Subcutaneous abdominal adipose tissue (tissue), 5 donors: ENCODE data around the gene PLD4.

Source experiments
- H3K27ac ChIP-seq: one replicate; pipeline ENCODE4 v1.7.0; 2013; ENCODE audit warnings: low read depth, mild to moderate bottlenecking, inconsistent platforms, low read length, moderate library complexity
- H3K27me3 ChIP-seq, 5 donors: one replicate each; pipeline ENCODE4 v1.7.0; 2013; ENCODE audit warnings: low read length in 5 of 5, inconsistent platforms in 1 of 5; ENCODE audit not compliant: control insufficient read depth in 5 of 5, insufficient read depth in 4 of 5
- H3K36me3 ChIP-seq, 5 donors: one replicate each; pipeline ENCODE4 v1.7.0; 2013; ENCODE audit warnings: low read length in 5 of 5; ENCODE audit not compliant: control insufficient read depth in 5 of 5, insufficient read depth in 5 of 5
- H3K4me1 ChIP-seq, 5 donors: one replicate each; pipeline ENCODE4 v1.7.0; 2013; ENCODE audit warnings: low read length in 5 of 5, mild to moderate bottlenecking in 3 of 5, moderate library complexity in 1 of 5; ENCODE audit not compliant: control insufficient read depth in 5 of 5, insufficient read depth in 5 of 5
- H3K4me3 ChIP-seq, 5 donors: one replicate each; pipeline ENCODE4 v1.7.0; 2013; ENCODE audit warnings: low read length in 5 of 5, low read depth in 1 of 5
- H3K9ac ChIP-seq, 5 donors: one replicate each; pipeline ENCODE4 v1.7.0; 2013; ENCODE audit warnings: low read length in 5 of 5, mild to moderate bottlenecking in 4 of 5, moderate library complexity in 3 of 5
- H3K9me3 ChIP-seq, 5 donors: one replicate each; pipeline ENCODE4 v1.7.0; 2013; ENCODE audit warnings: low read length in 5 of 5; ENCODE audit not compliant: control insufficient read depth in 5 of 5
- donor health status: healthy.
- donor health status: healthy.
- donor health status: healthy.
- donor health status: healthy.
- donor health status: healthy.

PLD4 gene

DNA sequence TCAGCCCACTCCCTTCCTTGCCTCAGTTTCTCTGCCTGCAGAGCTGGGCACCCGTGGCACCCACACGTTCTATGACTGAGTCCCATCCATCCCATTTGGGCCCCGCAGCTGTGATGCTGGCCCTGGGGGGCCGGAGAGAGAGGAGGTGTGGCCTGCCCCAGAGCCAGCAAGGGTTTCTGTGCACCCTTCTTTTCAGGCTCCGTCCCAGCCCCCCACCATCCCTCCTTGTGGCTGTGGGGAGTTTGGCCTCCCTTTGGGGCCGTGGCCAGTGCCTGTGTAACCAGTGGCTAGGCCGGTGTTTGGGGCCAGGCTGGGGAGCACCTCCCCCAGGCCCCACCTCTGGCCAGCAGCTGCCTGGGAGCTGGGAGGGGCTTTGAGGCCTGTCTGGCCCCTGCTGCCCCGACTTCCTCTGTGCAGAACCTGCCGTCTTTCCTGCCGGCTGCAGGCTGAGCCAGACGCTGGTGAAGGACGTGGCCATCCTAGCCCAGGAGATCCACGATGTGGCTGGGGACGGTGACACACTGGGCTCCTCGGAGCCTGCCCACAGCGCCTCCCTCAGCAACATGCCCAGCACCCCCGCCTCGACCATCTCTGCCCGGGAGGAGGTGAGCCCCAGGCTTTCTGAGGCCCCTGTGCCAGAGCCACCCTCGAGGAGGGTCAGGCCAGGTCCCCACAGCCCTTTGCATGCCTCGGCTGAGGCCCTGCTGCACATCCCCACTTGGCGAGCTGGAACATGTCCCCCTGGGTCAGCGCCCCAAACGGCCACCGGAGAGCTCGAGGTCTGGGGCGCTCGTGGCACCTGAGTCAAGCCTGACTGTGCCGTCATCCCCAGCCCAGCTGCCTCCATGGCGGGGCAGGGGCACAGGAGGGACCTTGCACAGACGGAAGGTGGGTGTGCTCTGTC lies 31.9 kb upstream of the PLD4 start:
- H3K9me3 ChIP-seq = no peaks in the 10 kb centered on the region
- peaks cover 2 to 18% (median 15%) of the 10 kb centered on the region in 5 donors for H3K4me1 ChIP-seq
- H3K9ac ChIP-seq = no peak overlapping the region
- H3K27ac ChIP-seq = no peak overlapping the region
- peaks cover 0 to 26% (median 18%) of the 10 kb centered on the region in 5 donors for H3K36me3 ChIP-seq
- no peak overlapping the region for H3K4me3 ChIP-seq
- H3K27me3 ChIP-seq = no peaks in the 10 kb centered on the region

DNA sequence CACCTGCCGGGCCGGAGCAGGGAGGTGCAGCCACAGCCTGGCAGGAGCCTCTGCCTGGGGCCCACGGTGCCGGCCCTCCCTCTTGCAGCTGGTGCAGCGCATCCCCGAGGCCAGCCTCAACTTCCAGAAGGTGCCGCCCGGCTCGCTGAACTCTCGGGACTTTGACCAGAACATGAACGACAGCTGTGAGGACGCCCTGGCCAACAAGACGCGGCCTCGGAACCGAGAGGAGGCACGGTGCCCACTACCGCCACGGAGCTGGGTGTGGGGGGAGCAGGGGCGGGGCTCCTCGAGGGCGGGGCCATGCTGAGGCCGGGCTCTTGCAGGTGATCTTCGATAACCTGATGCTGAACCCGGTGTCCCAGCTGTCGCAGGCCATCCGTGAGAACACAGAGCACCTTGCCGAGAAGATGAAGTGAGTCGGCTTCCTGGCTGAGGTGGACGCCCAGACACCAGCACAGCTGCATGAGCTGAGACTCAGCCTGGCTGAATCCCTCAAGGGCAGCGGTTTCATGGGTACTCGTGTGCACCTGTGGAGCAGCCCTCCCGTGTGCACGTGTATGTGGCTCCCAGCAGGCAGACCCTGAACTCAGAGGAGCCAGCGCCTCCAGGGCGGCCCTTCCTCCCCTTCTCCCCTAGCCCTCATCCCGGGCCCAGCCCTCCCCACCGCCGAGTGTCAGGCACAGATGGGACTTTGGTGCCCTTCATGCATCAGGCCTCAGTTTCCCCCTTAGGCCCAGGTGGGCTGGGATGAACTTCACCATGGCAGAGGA lies 31.1 kb upstream of the PLD4 start:
- Histone ChIP-seq H3K9ac (no peak overlapping the region), H3K4me3 (no peak overlapping the region)

DNA sequence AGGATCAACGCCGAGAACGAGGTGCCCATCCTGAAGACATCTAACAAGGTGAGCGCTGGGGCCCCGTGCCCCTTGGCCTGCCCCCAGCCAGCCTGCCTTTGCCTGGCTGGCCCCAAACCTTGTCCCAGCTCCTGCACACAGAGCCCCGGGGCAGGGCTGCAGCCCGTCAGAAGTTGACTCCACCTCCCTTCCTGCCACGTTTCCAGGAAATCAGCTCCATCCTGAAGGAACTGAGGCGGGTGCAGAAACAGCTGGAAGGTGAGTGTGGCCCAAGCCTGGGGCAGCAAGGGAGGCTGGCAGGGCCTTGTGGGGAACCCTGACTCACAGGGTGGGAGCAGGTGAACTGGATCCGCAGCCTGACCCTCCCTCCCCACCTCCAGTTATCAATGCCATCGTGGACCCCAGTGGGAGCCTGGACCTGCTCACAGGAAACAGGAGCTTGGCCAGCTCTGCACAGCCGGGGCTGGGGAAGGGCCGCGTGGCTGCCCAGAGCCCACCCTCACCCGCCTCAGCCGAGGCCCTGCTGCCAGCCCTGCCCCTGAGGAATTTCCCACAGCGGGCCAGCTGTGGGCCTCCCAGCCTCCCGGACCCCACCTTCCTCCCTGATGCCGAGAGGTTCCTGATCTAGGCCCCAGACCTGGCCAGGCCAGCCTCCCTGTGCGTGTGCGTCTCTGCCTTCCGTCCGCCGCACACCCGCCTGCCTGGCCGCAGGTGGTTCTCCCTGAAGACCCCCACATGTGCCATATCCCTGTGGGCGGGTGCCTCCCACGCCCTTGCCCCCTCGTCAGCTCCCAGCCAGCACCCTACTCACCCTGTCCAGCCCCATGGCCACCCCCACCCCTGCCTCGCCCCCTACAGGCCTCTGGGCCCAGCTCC lies 30.1 kb upstream of the PLD4 start:
- Histone ChIP-seq H3K9me3 (no peaks in the 10 kb centered on the region), H3K4me3 (no peak overlapping the region), H3K27ac (no peak overlapping the region), H3K4me1 (peaks cover 8 to 29% (median 23%) of the 10 kb centered on the region in 5 donors), H3K27me3 (no peaks in the 10 kb centered on the region), H3K36me3 (peaks cover 0 to 11% (median 5%) of the 10 kb centered on the region in 5 donors), H3K9ac (no peak overlapping the region)

More for the DNA sequence above, 31.1 kb upstream of the PLD4 start:
- Histone ChIP-seq H3K27ac (no peak overlapping the region), H3K27me3 (no peaks in the 10 kb centered on the region), H3K4me1 (peaks cover 3 to 22% (median 16%) of the 10 kb centered on the region in 5 donors), H3K9me3 (no peaks in the 10 kb centered on the region), H3K36me3 (peaks cover 0 to 20% (median 10%) of the 10 kb centered on the region in 5 donors)

DNA sequence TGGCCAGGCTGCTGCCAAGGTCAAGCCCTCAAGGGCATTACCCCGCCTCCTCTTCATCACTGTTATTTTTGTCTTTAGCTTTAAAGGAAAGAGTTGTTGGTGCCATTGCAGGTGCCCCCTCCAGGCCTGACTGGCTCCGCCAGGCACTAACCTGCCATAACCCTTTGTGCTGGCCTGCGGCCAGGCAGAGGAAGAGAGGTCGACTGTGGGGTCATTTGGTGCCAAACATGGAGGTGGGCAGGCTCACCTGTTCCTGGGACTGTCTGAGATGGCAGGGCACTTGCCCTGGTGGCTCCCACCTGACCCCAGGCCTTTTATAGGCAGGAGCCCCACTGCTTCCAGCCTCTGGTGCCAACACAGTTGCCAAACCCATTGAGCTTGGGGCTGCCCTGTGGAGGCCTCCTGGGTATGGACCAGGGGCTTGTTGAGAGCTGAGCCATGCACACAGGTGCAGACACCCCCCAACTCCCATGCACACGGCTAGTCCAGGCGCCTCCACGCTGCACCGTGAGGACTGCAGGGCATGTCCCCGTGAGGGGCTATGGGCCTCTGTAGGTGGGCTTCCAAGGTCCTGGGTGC lies 29.4 kb upstream of the PLD4 start:
- H3K4me1 ChIP-seq = peaks cover 8 to 29% (median 23%) of the 10 kb centered on the region in 5 donors
- H3K27ac ChIP-seq = no peak overlapping the region
- no peaks in the 10 kb centered on the region for H3K27me3 ChIP-seq
- H3K4me3 ChIP-seq = no peak overlapping the region
- no peak overlapping the region for H3K9ac ChIP-seq
- no peaks in the 10 kb centered on the region for H3K9me3 ChIP-seq
- peaks cover 0 to 10% (median 5%) of the 10 kb centered on the region in 5 donors for H3K36me3 ChIP-seq

DNA sequence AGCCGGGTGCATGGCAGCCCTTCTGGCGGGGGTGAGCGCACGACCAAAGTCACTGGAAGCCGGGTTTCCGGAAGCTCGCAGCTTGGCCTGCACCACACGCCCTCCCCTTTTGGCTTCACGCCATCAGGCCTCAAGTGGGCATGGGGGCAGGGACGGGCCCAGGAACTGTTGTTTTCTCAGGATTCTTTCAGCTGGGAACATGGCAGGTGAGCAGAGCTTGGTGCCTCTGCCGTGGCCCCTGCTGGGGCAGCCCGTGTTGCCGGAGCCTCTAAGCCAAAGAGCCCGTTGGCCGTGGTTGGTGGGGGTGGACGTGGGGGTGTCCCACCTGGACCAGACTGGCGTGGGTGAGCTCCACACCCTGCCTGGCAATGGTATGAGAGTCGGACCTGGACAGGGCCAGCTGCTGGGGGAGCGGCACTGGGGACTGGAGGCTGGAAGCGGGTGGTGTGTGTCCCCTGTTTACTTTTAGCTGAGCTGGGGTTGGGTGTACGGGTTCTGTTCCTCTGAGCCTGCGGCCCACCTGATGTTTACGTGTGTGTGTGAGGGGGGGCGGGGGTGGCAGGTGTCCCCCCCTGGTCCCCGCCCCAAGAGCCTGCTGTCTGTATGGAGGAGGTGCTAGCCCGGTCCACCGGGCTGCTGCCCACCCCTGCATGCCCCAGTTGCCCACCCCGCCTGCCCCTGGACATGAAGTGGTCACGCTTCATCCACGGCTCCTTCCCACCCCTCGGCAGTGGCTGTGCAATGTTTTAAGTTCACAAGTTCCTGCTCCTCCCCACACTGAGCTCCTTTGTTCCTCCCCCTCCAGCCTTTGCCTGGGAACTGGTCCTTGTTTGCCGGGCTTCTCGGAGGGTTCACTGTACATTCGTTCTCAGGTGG lies 28.7 kb upstream of the PLD4 start:
- no peak overlapping the region for H3K4me3 ChIP-seq
- no peak overlapping the region for H3K27ac ChIP-seq

DNA sequence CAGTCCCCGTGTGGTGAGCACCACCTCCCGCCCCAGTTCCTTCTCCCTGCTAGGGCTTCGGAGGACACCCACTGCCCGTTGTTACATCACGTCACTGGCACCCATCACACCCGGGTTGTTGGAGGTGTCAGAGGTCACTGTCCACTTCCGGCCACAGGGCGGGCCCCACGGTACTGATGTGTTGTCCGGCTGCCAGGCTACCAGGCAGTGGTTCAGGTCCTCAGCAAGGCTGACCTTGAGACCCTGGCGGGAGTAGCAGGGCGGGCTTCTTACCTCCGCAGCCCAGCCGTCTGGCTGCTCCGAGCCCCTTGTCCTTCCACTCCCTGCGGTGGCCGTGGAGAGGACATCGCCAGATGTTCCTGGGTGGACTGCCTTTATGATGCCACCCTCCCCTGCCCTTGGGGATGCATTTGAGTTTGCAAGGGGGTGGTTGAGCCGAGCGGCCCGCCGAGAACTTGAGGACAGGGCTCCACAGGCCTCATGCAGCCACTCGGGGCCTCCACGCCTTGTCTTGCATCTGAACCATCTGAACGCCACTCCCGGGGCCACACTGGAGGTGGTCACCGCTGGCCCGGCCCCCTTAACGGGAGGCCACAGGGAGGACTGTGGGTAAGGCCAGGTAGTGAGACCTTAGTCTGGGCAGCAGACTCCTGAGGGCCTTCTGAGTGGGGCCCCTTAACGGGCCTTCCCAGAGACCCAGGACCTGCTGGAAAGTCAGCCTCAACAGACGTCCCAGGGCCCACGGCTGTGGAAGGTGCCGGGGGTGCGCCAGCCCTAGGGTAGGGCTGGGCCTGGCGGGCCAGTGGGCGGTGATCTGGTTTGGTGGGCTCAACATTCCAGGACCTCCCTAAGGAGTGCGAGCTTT lies 27.1 kb upstream of the PLD4 start:
- H3K9ac ChIP-seq = no peak overlapping the region
- H3K36me3 ChIP-seq = peaks cover 0 to 10% (median 5%) of the 10 kb centered on the region in 5 donors
- H3K4me1 ChIP-seq = peaks cover 8 to 29% (median 23%) of the 10 kb centered on the region in 5 donors
- H3K9me3 ChIP-seq = no peaks in the 10 kb centered on the region
- H3K27ac ChIP-seq = no peak overlapping the region
- H3K27me3 ChIP-seq = no peaks in the 10 kb centered on the region
- H3K4me3 ChIP-seq = no peak overlapping the region

More for the DNA sequence above, 28.7 kb upstream of the PLD4 start:
- Histone ChIP-seq H3K36me3 (peaks cover 0 to 10% (median 5%) of the 10 kb centered on the region in 5 donors), H3K9me3 (no peaks in the 10 kb centered on the region), H3K4me1 (peaks cover 8 to 29% (median 23%) of the 10 kb centered on the region in 5 donors), H3K9ac (no peak overlapping the region), H3K27me3 (no peaks in the 10 kb centered on the region)

DNA sequence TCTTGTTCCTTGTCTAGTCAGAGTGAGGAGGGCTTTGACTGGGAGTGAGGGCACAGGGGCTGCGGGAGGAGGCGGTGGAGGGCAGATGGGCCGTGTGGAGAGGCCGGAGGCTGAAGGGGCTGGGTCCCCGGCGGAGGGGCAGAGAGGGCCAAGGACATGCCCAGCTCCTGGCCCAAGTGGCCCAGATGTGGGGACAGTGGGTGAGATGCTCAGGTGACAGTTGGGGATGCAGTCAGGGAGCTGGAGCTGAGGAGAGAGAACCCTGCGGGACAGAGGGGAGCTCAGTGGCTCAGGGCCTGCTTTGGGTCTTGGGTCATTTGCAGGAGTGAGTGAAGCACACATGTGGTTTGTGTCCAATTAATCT lies 26.5 kb upstream of the PLD4 start:
- Histone ChIP-seq H3K9ac (no peak overlapping the region), H3K4me3 (no peak overlapping the region), H3K36me3 (peaks cover 0 to 10% (median 5%) of the 10 kb centered on the region in 5 donors), H3K27me3 (no peaks in the 10 kb centered on the region), H3K9me3 (no peaks in the 10 kb centered on the region), H3K27ac (no peak overlapping the region), H3K4me1 (peaks cover 8 to 29% (median 23%) of the 10 kb centered on the region in 5 donors)

DNA sequence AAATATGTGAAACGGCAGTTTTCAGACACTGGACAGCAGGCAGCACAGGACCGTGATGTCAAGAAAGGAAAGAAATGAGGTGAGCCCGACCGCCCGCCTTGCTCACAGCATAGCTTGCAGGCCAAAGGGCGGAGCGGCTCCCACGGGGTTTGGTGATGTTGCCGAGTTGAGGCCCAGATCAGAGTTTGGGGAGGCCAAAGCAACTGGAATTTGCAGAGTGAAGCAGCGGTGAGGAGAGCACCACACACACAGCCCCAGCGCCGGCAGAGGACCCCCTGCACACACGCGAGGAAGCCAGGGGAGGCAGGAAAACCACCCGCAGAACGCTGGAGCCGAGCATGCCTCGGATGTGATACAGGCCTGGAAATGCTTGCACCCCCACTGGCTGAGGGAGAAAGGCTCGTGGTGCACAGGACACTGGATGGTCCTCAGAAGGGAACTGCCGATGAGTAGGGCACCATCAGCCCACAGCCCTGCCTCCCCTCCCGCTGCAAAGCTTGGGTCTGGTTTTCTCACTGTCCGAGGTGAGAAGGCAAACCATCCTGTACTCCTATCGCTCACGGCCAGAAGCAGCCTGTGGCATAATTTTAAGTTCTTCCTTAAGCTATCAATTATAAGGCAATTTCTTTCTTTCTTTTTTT lies 25.7 kb upstream of the PLD4 start:
- H3K36me3 ChIP-seq = peaks cover 0 to 8% (median 2%) of the 10 kb centered on the region in 5 donors
- no peak overlapping the region for H3K4me3 ChIP-seq
- H3K9me3 ChIP-seq = no peaks in the 10 kb centered on the region
- no peaks in the 10 kb centered on the region for H3K27me3 ChIP-seq
- H3K4me1 ChIP-seq = peaks cover 8 to 29% (median 23%) of the 10 kb centered on the region in 5 donors
- no peak overlapping the region for H3K9ac ChIP-seq
- H3K27ac ChIP-seq = no peak overlapping the region
